Lung (tissue), 16 donors: Measurements from ENCODE around the gene LPAR5. TPM values are rescaled to one million over a fixed set of nuclear protein-coding genes. Genes with fewer than 3 reads are reported as not detected.

Experiments used
- ATAC-seq: fragments of 200-7000 bp; cut with Tn5 transposase; one replicate; pipeline ENCODE4 v1.9.1; 2020; ENCODE audit warnings: moderate number of reproducible peaks; ENCODE audit not compliant: insufficient read depth, low FRiP score
- DNase-seq, 3 donors: peaks; one replicate each; pipeline ENCODE4 v3.0.0-alpha.2; 2013 to 2017
- H3K27ac ChIP-seq, 2 donors: one replicate each; pipeline ENCODE4 v1.5.1; 2013; ENCODE audit warnings: mild to moderate bottlenecking in 2 of 2, moderate library complexity in 2 of 2, control low read depth in 1 of 2, inconsistent platforms in 1 of 2, low read depth in 1 of 2, low read length in 1 of 2
- H3K27me3 ChIP-seq, 3 donors: one replicate each; pipeline ENCODE4 v1.5.1; 2013; ENCODE audit warnings: low read length in 2 of 3; ENCODE audit not compliant: control insufficient read depth in 3 of 3, insufficient read depth in 3 of 3
- H3K36me3 ChIP-seq, 4 donors: one replicate each; pipeline ENCODE4 v1.5.1; 2013; ENCODE audit warnings: low read length in 4 of 4, mild to moderate bottlenecking in 1 of 4, moderate library complexity in 1 of 4; ENCODE audit not compliant: control insufficient read depth in 4 of 4, insufficient read depth in 4 of 4
- H3K4me1 ChIP-seq, 5 donors: one replicate each; pipeline ENCODE4 v1.5.1; 2013; ENCODE audit warnings: low read length in 5 of 5, mild to moderate bottlenecking in 2 of 5, moderate library complexity in 1 of 5; ENCODE audit not compliant: control insufficient read depth in 5 of 5, insufficient read depth in 5 of 5
- H3K4me3 ChIP-seq: one replicate; pipeline ENCODE4 v1.5.1; 2013; ENCODE audit warnings: mild to moderate bottlenecking, control low read depth, moderate library complexity
- H3K9ac ChIP-seq, 2 donors: one replicate each; pipeline ENCODE4 v1.5.1; 2013; ENCODE audit warnings: low read length in 2 of 2, control low read depth in 1 of 2; ENCODE audit not compliant: insufficient read depth in 1 of 2
- H3K9me3 ChIP-seq, 4 donors: one replicate each; pipeline ENCODE4 v1.5.1; 2013; ENCODE audit warnings: low read length in 3 of 4, mild to moderate bottlenecking in 1 of 4, moderate library complexity in 1 of 4; ENCODE audit not compliant: control insufficient read depth in 4 of 4, insufficient read depth in 3 of 4
- WGBS, 2 donors: extraction: QIAGEN DNeasy Blood & Tissue Kit; methylation state at CpG; one replicate each; pipeline ENCODE4 v1.1.7; 2013; 5-methylcytosine and 5-hydroxymethylcytosine counted together
- long read RNA-seq, 5 donors: transcript quantifications; one replicate each; lab custom pipeline, GENCODE V29; 2026
- polyA plus RNA-seq, 2 donors: library from polyadenylated mRNA; stranded (reverse); fragments of 200-250 nt; gene quantifications; one replicate each; pipeline ENCODE4 v1.2.1, GENCODE V29; 2013
- total RNA-seq, 2 donors: library from RNA; depleted of rRNA in 1 of 2; stranded (reverse); fragments of >200 nt in 1 of 2; gene quantifications; one replicate each; pipeline ENCODE4 v1.2.1, GENCODE V29; 2014 to 2021
- TF ChIP-seq, protein P1 (sequence below): IDR thresholded peaks from 2 replicates; pipeline ENCODE4 v1.5.1; 2012; ENCODE audit warnings: mild to moderate bottlenecking; ENCODE audit errors: control extremely low read depth, extremely low read depth
- donor health status: control.
- donor health status: control.
- donor health status: Bipolar disorder and iron deficiency.
- donor health status: healthy.
- donor health status: DM: yes; HTN: yes; CAD: no.

The LPAR5 gene
- total RNA-seq = 1 to 10 TPM; 1.9 to 2.8 TPM
- 1 to 10 TPM in 1 of 2 donors, under 1 TPM in 1; 0.51 to 1.2 TPM for polyA plus RNA-seq
- long read RNA-seq, donor 1 = 0 reads
- long read RNA-seq, donor 2 = 0 reads
- long read RNA-seq, donor 3 = 0 reads
- long read RNA-seq, donor 4 = 0 reads
- long read RNA-seq, donor 5 = 0 reads

DNA sequence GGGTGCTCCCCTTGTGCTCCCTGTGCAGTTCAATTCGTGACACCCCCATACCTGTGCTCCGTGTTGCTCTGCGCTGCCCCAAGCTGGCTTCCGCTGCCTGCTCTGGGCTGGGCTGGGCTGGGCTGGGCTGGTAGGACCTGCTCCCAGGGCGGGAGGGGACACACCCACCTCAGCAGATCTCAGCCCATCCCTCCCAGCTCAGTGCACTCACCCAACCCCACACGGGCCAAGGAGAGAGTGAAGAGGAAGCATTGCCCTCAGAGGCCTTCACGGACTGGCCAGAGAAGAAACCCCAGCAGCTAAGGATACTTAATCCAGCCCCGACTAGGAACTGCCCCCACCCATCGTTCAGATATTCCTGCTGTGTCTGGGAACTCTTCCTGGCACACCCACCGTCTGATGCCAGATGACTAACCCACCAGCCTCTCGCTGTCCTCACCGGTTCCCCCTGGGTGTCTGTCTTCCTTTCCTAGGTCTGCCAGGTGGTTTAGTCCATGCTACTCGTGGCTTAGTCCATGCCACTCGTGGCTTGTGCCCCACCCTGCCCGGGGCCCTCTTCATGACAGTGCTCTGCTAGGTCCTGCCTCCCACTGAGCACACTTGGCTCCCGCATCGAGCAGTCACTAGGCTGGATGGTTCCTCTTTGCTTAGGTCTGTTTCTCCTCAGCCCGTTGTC, at the start of gene LPAR5:
Gene LPAR5 (minus strand): TSS at position 104 of the 676 bp plus-strand sequence. CDS start 14,711 bp downstream, outside the sequence.
- H3K27ac ChIP-seq = peak within 1 kb of the TSS in 1 of 2 donors; percentile 28
- WGBS, 2 donors = 46 to 49% methylated on average over 18 of the region's 18 CpGs
- TF ChIP-seq, protein P1, sequence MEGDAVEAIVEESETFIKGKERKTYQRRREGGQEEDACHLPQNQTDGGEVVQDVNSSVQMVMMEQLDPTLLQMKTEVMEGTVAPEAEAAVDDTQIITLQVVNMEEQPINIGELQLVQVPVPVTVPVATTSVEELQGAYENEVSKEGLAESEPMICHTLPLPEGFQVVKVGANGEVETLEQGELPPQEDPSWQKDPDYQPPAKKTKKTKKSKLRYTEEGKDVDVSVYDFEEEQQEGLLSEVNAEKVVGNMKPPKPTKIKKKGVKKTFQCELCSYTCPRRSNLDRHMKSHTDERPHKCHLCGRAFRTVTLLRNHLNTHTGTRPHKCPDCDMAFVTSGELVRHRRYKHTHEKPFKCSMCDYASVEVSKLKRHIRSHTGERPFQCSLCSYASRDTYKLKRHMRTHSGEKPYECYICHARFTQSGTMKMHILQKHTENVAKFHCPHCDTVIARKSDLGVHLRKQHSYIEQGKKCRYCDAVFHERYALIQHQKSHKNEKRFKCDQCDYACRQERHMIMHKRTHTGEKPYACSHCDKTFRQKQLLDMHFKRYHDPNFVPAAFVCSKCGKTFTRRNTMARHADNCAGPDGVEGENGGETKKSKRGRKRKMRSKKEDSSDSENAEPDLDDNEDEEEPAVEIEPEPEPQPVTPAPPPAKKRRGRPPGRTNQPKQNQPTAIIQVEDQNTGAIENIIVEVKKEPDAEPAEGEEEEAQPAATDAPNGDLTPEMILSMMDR = no peak
- peaks cover 0 to under 1% (median 0%) of the 10 kb centered on the region in 3 donors for H3K27me3 ChIP-seq
- H3K4me1 ChIP-seq = peaks cover 0 to 20% (median 0%) of the 10 kb centered on the region in 5 donors
- no peak within 1 kb of the TSS for H3K4me3 ChIP-seq
- H3K36me3 ChIP-seq = no peaks in the 10 kb centered on the region
- H3K9ac ChIP-seq = no peak within 1 kb of the TSS
- H3K9me3 ChIP-seq = no peaks in the 10 kb centered on the region
- ATAC-seq = no peak
- DNase-seq = no peak

DNA sequence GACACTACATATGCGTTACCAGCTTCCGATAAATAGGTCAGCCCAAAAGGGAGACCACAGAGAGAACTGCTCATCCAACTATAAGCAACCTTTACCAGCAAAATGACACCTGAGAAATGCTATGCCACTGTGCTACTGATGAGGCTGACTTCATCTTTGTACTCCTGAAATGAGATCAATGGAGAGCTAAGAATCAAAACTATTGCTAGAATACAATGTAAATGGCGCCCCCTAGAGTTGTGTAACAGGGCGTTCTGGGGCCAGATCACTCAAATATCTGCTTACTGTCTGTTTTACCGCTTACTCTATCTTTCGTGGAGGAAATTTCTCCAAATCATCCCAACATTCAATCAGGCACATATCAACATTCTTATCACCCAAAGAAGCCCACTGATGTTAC, 48.9 kb upstream of the LPAR5 start:
- Histone ChIP-seq H3K4me3 (no peak overlapping the region), H3K36me3 (peaks cover 0 to 16% (median 11%) of the 10 kb centered on the region in 4 donors), H3K4me1 (peaks cover 3 to 16% (median 8%) of the 10 kb centered on the region in 5 donors), H3K27ac (no peak overlapping the region), H3K27me3 (no peaks in the 10 kb centered on the region), H3K9ac (no peak overlapping the region), H3K9me3 (no peaks in the 10 kb centered on the region)
- TF ChIP-seq, protein P1 = no peak
- WGBS, 2 donors = 67 to 69% methylated on average over 6 of the region's 6 CpGs
- DNase-seq = peak in 2 of 3 donors; percentile 34 to 36
- ATAC-seq = no peak

DNA sequence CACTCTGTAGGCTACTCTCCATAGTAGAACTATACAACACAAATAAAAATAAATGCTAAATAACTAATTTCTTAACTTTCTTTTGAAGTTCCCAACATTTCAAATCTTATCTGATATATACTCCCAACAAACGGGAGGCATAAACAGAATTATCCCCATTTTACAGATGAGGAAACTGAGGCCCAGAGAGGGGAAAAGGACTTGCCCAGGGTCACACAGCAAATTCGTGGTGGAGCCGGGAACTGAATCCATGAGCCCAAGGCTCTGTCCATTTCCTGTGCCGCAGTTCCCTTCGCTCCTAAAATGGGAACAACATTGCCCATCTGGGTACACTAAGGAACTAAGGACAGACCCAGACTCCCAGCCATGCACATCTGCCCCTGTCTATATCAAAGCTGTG, 41.2 kb upstream of the LPAR5 start:
- TF ChIP-seq, protein P1 = no peak
- no peak overlapping the region for H3K27ac ChIP-seq
- H3K4me3 ChIP-seq = no peak overlapping the region
- no peaks in the 10 kb centered on the region for H3K27me3 ChIP-seq
- WGBS, 2 donors = 96 to 97% methylated on average over 5 of the region's 5 CpGs
- peaks cover 0 to 2% (median 0%) of the 10 kb centered on the region in 5 donors for H3K4me1 ChIP-seq
- H3K9me3 ChIP-seq = no peaks in the 10 kb centered on the region
- no peak overlapping the region for H3K9ac ChIP-seq
- H3K36me3 ChIP-seq = peaks cover 39 to 60% (median 41%) of the 10 kb centered on the region in 4 donors
- DNase-seq = no peak
- ATAC-seq = no peak
